Hepatocyte (in vitro differentiated cells): ENCODE results near the gene PSMD8. TPM values are rescaled to one million over a fixed set of nuclear protein-coding genes. Genes with fewer than 3 reads are reported as not detected.
"Not testable (repeated sequence)": the region's sequence is repeated elsewhere in the genome, so short reads cannot be mapped to it uniquely, and the experiment has no call there.

Experiments used
- DNase-seq: peaks from one replicate; pipeline ENCODE4 v3.0.0-alpha.2; 2016; ENCODE audit warnings: low spot score
- H2AFZ ChIP-seq: fragments of 200-600 bp; sonication (generic); 2 replicates; pipeline ENCODE4 v1.6.0; 2016; ENCODE audit warnings: antibody characterized with exemption, mild to moderate bottlenecking
- H3K27ac ChIP-seq: fragments of 200-600 bp; sonication (generic); 2 replicates; pipeline ENCODE4 v1.5.1; 2016; ENCODE audit warnings: mild to moderate bottlenecking
- H3K27me3 ChIP-seq: fragments of 200-600 bp; sonication (generic); 2 replicates; pipeline ENCODE4 v1.6.1; 2016
- H3K36me3 ChIP-seq: fragments of 200-600 bp; sonication (generic); replicated peaks from 2 replicates; pipeline ENCODE4 v1.5.1; 2016; ENCODE audit warnings: low read depth; ENCODE audit not compliant: insufficient read depth
- H3K4me1 ChIP-seq: fragments of 200-600 bp; sonication (generic); 2 replicates; pipeline ENCODE4 v1.5.1; 2016; ENCODE audit warnings: mild to moderate bottlenecking, moderate library complexity; ENCODE audit not compliant: insufficient read depth
- H3K4me2 ChIP-seq: fragments of 200-600 bp; sonication (generic); 2 replicates; pipeline ENCODE4 v1.6.0; 2016
- H3K4me3 ChIP-seq: fragments of 200-600 bp; sonication (generic); 2 replicates; pipeline ENCODE4 v1.5.1; 2016; ENCODE audit warnings: mild to moderate bottlenecking
- H3K79me2 ChIP-seq: fragments of 200-600 bp; sonication (generic); 2 replicates; pipeline ENCODE4 v1.6.0; 2017; ENCODE audit warnings: mild to moderate bottlenecking
- H3K9me2 ChIP-seq: fragments of 200-600 bp; sonication (generic); replicated peaks from 2 replicates; pipeline ENCODE4 v1.6.0; 2017; ENCODE audit warnings: mild to moderate bottlenecking; ENCODE audit not compliant: insufficient read depth
- H3K9me3 ChIP-seq: fragments of 200-600 bp; sonication (generic); 2 replicates; pipeline ENCODE4 v1.5.1; 2016; ENCODE audit warnings: low read depth, mild to moderate bottlenecking
- H4K20me1 ChIP-seq: fragments of 200-600 bp; sonication (generic); 2 replicates; pipeline ENCODE4 v1.6.0; 2016; ENCODE audit warnings: mild to moderate bottlenecking; ENCODE audit not compliant: insufficient read depth, poor library complexity, severe bottlenecking
- CTCF ChIP-seq: fragments of 200-600 bp; sonication (generic); IDR thresholded peaks from 2 replicates; pipeline ENCODE4 v1.5.1; 2016; ENCODE audit warnings: antibody characterized with exemption, mild to moderate bottlenecking; ENCODE audit not compliant: poor library complexity
- EZH2 ChIP-seq: fragments of 200-600 bp; sonication (generic); IDR thresholded peaks from 2 replicates; pipeline ENCODE4 v1.6.1; 2016; ENCODE audit warnings: antibody characterized with exemption, mild to moderate bottlenecking, borderline replicate concordance
- EZH2phosphoT487 ChIP-seq: fragments of 200-600 bp; sonication (generic); IDR thresholded peaks from one replicate; pipeline ENCODE4 v1.6.1; 2018; ENCODE audit warnings: antibody characterized with exemption, mild to moderate bottlenecking, low read depth, moderate library complexity; ENCODE audit not compliant: unreplicated experiment, severe bottlenecking
- WGBS: methylation state at CpG from one replicate; pipeline ENCODE4 v1.1.6; 2016; ENCODE audit warnings: low lambda C conversion rate; ENCODE audit errors: missing lambda C conversion rate; 5-methylcytosine and 5-hydroxymethylcytosine counted together
- polyA plus RNA-seq: library from polyadenylated mRNA; unstranded; fragments of >200 nt; fragmentation: Nextera tagmentation; extraction: Ambion mirVana; gene quantifications from 2 replicates; pipeline ENCODE4 v1.2.1, GENCODE V29; 2016
- total RNA-seq: library from RNA; depleted of rRNA; stranded (reverse); fragments of >200 nt; gene quantifications from 2 replicates; pipeline ENCODE4 v1.2.3, GENCODE V29; 2014

Gene PSMD8
- total and polyA plus RNA-seq, 2 experiments from 2014 or later = 250 to 278 TPM

- no peaks in the 10 kb centered on the region for H3K27me3 ChIP-seq
- no peaks in the 10 kb centered on the region for H3K9me3 ChIP-seq
- no peaks in the 10 kb centered on the region for H4K20me1 ChIP-seq
- H3K4me1 ChIP-seq = no peaks in the 10 kb centered on the region
- H3K79me2 ChIP-seq = no peaks in the 10 kb centered on the region
- H3K36me3 ChIP-seq = no peaks in the 10 kb centered on the region
- H2AFZ ChIP-seq = no peak overlapping the region
- 80% methylated on average over 7 of the region's 7 CpGs for WGBS
- H3K4me2 ChIP-seq = no peak overlapping the region
- no peak for TF ChIP-seq EZH2phosphoT487
- TF ChIP-seq EZH2 = no peak
- no peak for TF ChIP-seq CTCF
- no peaks in the 10 kb centered on the region for H3K9me2 ChIP-seq
- no peak overlapping the region for H3K4me3 ChIP-seq
- DNase-seq = no peak
- no peak overlapping the region for H3K27ac ChIP-seq
Measured at GRCh38 chr19:38409631-38410133, 35.3 kb downstream of the PSMD8 start.

DNA sequence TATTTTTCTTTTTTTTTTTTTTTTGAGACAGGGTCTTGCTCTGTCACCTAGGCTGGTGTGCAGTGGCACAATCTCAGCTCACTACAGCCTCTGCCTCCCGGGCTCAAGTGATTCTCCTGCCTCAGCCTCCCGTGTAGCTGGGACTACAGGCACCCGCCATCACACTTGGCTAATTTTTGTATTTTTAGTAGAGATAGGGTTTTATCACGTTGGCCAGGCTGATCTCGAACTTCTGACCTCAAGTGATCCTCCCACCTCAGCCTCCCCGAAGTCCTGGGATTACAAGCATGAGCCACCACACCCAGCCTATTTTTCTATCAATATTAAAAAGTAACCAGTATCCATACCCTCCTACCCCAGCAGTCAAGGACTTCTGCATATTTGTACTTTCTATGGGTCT, 36.0 kb downstream of the PSMD8 start:
- not testable (repeated sequence) for H3K4me1 ChIP-seq, H3K4me2 ChIP-seq, DNase-seq, H3K36me3 ChIP-seq, H3K79me2 ChIP-seq, H3K27ac ChIP-seq, H3K9me2 ChIP-seq, H3K9me3 ChIP-seq, H4K20me1 ChIP-seq, H3K27me3 ChIP-seq, H2AFZ ChIP-seq, H3K4me3 ChIP-seq
- WGBS = 95% methylated on average over 6 of the region's 6 CpGs

DNA sequence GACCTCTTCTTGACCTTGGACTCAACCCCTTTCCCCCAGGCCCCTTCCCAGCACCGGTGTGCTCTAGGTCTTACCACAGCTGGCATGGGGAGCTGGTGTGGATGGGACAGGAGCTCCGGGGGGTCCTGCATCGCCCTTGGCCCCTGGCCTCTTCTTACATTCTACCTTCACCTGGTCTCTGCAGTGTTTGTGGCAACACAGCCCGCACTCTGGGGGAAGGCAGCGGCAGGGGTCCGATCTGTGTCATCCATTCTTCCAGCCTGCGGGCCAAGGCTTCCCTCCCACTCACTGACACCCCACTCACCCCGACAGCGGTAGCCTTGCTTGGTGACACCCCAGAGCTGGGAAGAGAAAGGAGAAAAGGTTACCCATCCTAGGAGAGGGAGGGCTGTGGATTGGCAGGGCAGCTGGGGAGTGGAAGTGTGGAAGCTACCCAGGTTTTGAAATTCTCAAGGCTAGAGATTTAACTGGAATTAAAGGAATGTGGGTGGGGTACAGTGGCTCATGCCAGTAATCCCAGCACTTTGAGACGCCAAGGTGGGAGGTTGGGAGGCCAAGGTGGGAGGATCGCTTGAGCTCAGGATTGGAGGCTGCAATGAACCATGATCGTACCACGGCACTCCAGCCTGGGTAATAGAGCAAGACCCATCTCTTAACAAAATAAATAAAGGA, 36.8 kb downstream of the PSMD8 start:
- Histone ChIP-seq H3K4me3 (no peak overlapping the region), H3K27ac (no peak overlapping the region), H3K27me3 (no peaks in the 10 kb centered on the region), H3K79me2 (no peaks in the 10 kb centered on the region), H3K4me1 (no peaks in the 10 kb centered on the region), H3K9me2 (no peaks in the 10 kb centered on the region), H3K4me2 (no peak overlapping the region), H3K9me3 (no peaks in the 10 kb centered on the region), H3K36me3 (no peaks in the 10 kb centered on the region), H2AFZ (no peak overlapping the region), H4K20me1 (no peaks in the 10 kb centered on the region)
- 93% methylated on average over 13 of the region's 13 CpGs for WGBS
- DNase-seq = no peak
- TF ChIP-seq EZH2 = no peak
- TF ChIP-seq CTCF = no peak
- TF ChIP-seq EZH2phosphoT487 = no peak

DNA sequence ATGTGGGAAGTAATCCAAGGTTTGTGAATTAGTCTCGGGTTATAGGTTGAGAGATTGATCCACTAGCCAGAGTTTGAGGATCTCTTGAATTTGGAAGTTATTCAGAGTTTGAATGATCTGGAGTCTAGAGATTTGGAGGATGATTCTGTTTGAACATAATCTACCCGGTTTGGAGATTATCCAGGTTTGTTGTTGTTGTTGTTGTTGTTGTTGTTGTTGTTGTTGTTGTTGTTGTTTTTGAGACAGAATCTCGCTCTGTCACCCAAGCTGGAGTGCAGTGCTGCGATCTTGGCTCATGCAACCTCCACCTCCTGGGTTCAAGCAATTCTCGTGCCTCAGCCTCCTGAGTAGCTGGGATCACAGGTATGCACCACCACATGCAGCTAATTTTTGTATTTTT, 37.5 kb downstream of the PSMD8 start:
- H3K27ac ChIP-seq, DNase-seq, H4K20me1 ChIP-seq, H3K36me3 ChIP-seq, H3K4me1 ChIP-seq, H3K27me3 ChIP-seq, H2AFZ ChIP-seq, H3K4me3 ChIP-seq, H3K4me2 ChIP-seq, H3K9me2 ChIP-seq, H3K79me2 ChIP-seq, H3K9me3 ChIP-seq: not testable (repeated sequence)
- WGBS = 95% methylated on average over 5 of the region's 5 CpGs
